Measurements from ENCODE around the gene SARDH.

GRCh38 chr9:133742251-133742650 lies 4.1 kb upstream of the SARDH start:
- TF ChIP-seq EP300 (IDR thresholded peaks at IDR 0.05) (no peak), POLR2A (IDR thresholded peaks at IDR 0.05) (no peak)
- TF ChIP-seq, protein P1, sequence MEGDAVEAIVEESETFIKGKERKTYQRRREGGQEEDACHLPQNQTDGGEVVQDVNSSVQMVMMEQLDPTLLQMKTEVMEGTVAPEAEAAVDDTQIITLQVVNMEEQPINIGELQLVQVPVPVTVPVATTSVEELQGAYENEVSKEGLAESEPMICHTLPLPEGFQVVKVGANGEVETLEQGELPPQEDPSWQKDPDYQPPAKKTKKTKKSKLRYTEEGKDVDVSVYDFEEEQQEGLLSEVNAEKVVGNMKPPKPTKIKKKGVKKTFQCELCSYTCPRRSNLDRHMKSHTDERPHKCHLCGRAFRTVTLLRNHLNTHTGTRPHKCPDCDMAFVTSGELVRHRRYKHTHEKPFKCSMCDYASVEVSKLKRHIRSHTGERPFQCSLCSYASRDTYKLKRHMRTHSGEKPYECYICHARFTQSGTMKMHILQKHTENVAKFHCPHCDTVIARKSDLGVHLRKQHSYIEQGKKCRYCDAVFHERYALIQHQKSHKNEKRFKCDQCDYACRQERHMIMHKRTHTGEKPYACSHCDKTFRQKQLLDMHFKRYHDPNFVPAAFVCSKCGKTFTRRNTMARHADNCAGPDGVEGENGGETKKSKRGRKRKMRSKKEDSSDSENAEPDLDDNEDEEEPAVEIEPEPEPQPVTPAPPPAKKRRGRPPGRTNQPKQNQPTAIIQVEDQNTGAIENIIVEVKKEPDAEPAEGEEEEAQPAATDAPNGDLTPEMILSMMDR (IDR thresholded peaks at IDR 0.05), result no peak
